Stimulated activated CD8-positive, alpha-beta memory T cell treated with anti-CD3 and anti-CD28 coated beads, Interleukin-4, amount 100 ng/mL, for 4 hours (primary cell): ENCODE measurements around the gene EXOSC3.
"Not testable (repeated sequence)": the region's sequence is repeated elsewhere in the genome, so short reads cannot be mapped to it uniquely, and the experiment has no call there.

Source experiments
- DNase-seq, 2 donors: peaks; one replicate each; pipeline ENCODE4 v3.0.0-alpha.2; 2020; ENCODE audit warnings: low read depth in 2 of 2, low spot score in 1 of 2

EXOSC3 gene

GRCh38 chr9:37776328-37776727, 8.5 kb downstream of the EXOSC3 start:
- no peak for DNase-seq

DNA sequence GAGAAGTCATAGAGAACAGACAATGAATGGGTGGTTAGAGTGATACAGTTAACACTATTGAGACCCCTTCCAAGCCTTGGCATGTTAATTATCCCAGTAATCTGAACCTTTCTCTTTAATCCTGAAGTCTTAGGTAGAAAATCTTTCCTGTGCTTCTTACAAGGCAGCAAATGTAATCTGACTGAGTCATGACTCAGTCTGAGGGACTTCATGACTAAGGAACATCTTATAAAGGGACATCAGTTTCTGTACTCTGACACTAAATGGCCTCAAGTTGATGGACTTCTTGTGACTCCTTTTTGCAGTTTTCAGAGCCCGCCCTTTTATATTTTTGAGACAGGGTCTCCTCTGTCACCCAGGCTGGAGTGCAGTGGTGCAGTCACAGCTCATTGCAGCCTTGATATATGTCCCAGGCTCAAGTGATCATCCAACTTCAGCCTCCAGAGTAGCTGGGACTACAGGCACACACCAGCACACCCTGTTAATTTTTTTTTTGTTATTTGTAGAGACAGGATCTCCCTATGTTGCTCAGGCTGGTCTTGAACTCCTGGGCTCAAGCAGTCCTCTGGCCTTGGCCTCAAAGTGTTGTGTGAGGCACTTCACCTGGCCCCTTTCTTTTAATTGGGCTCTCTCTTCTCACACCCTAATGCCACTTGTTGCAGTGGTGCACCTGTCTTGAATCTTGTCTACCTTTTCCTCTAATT, 9.5 kb downstream of the EXOSC3 start:
- DNase-seq = no peak

GRCh38 chr9:37769995-37770394, 14.9 kb downstream of the EXOSC3 start:
- no peak for DNase-seq

DNA sequence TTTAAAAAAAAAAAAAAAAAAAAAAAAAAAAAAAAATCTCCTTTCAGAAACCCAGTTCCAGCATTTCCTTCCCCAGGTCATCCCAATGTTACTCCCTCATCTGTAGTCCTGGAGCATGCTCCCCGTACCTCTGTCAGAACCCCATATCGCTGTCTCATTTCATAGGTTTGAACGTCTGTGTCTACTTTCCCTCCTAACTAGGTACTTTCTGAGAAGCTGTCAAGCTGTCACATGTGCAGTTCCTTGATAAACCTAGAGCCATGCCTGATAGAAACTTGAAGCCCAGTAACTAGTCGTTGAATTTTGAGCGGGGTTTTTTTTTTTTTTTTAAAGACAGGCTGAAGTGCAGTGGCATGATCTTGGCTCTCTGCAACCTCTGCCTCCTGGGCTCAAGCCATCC, 15.6 kb downstream of the EXOSC3 start:
- DNase-seq = no peak

DNA sequence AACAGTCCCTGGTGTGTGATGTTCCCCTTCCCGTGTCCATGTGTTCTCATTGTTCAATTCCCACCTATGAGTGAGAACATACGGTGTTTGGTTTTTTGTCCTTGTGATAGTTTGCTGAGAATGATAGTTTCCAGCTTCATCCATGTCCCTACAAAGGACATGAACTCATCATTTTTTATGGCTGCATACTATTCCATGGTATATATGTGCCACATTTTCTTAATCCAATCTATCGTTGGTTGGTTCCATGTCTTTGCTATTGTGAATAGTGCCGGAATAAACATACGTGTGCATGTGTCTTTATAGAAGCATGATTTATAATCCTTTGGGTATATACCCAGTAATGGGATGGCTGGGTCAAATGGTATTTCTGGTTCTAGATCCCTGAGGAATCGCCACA, 19.6 kb downstream of the EXOSC3 start:
- not testable (repeated sequence) for DNase-seq

GRCh38 chr9:37761511-37761910, 23.4 kb downstream of the EXOSC3 start:
- no peak for DNase-seq

DNA sequence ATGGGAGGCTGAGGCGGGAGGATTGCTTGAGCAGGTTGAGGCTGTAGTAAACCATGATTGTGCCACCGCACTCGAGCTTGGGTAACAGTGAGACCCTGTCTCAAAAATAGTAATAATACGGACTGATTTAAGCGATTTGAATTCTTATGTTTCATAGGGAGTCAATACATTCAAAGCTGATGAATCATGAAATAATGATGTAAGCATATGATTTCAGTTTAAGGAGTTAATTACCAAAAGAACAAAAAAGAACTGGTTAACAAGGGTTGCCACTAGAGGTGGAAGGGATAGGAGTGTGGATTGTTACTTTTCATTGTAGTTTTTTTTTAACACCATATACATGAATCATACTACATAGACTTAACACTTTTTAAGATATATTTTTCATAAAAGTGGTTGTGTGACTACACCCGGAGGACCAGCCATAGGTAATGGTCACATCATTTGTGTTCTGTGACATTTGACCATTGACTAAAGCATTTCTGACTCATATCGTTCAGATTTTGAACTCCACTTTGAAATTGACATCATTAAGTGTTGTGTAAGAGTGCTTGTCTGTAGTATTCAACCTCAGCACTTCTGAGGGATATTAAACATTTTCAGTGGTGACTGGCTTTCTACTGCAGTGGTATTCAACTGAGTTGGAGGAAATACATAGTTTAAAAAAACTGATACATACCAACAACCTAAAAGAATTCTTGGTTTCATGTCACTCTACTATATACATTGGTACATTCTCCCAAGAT, 24.3 kb downstream of the EXOSC3 start:
- no peak for DNase-seq

- no peak for DNase-seq
These were observed 26.1 kb downstream of the EXOSC3 start for GRCh38 chr9:37758747-37759146.

DNA sequence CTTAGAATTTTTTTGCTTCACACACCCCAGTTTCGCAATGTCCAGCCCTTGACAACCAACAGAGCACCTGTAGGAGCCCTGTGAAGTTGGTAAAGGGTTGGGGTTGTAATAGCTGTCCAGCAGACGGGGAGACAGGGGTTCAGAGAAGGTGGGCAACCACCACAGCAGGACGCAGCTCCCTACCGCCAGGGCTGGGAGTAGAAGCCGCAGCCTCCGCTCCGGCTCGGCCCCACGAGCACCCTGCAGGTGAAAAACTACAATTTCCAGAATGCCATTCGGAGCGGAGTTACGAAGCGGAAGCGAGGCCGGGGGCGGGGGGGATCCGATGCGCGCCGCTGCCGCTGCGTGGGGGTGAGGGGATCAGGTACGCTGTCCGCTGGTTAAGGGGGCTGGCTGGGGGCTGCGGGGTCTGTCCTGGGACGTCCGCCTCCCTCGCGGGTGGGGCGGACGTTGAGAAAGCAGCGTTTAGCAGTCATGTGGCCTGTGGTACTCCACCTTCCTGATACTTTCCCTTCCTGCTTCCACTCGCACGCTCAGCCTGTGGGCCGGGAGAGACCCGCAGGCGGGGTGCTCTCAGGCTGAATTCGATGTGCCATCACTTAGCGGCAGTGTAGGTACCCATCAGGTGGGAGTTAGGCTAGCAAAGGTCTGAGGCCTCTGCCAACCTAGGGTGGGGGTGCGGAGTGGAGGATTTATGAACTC, 31.2 kb downstream of the EXOSC3 start, which contains the start of gene TRMT10B:
TRMT10B (plus strand) TSS at position 317 of the 702 bp plus-strand sequence. CDS start 8,127 bp downstream, outside the sequence.
- peak; percentile 41 to 59 for DNase-seq

GRCh38 chr9:37752642-37753488, 32.0 kb downstream of the EXOSC3 start:
- no peak for DNase-seq

GRCh38 chr9:37752112-37752511, 32.8 kb downstream of the EXOSC3 start:
- DNase-seq = not testable (repeated sequence)

DNA sequence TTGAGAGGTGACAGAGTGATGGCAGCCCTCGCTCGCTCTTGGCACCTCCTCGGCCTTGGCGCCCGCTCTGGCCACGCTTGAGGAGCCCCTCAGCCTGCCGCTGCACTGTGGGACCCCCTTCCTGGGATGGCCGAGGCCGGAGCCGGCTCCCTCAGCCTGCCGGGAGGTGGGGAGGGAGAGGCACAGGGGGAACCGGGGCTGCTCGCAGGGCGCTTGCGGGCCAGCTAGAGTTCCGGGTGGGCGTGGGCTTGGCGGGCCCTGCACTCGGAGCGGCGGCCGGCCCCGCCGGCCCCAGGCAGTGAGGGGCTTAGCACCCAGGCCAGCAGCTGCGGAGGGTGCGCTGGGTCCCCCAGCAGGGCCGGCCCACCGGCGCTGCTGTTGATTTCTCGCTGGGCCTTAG, 33.2 kb downstream of the EXOSC3 start:
- not testable (repeated sequence) for DNase-seq

DNA sequence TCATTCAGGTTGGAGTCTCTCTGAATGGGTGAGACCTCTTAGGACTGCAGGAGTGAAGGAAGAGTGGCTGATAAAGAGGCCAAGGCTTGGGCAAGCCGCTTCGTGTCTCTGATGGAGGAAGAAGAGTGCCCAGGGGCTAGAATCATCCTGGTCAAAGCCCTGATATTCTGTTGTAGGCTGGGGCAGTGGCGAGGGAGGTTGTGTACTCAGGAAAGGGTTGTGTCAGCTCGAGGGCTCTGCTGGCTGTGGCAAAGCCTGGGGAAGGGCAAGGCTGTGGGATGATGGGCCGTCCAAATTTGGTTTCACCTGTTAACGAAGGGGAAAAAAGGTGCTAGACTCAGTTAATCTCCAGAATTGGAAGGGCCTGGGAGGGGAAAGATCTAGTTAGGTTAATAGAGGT, 33.7 kb downstream of the EXOSC3 start:
- no peak for DNase-seq

GRCh38 chr9:37749129-37749528, 35.7 kb downstream of the EXOSC3 start:
- DNase-seq = no peak

DNA sequence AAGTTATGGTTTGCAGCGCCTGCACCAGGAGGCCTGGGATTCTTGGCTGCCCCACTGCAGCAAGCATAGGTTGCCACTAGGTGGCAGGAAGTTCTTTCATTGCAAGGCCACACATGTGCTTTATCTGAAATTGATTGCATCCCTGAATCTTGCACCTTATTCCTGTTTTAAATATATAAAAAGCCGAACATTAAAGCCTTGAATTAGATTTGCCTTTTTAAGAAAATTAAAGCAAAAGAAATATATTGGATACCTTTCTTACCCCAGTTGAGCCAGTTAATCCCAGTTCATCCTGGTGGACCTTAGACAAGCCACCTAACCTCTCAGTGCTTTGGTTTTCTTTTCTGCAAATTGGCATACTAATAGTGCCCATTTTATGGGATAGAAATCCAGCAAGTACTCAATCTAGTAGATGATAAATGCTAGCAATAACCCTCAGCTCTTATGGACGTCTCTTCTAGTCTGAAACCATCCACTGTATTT, 37.6 kb downstream of the EXOSC3 start:
- peak in 1 of 2 donors; percentile 3 for DNase-seq

GRCh38 chr9:37746448-37747270, 38.2 kb downstream of the EXOSC3 start:
- no peak for DNase-seq

- DNase-seq = no peak
These were observed 38.9 kb downstream of the EXOSC3 start for GRCh38 chr9:37745970-37746369.

DNA sequence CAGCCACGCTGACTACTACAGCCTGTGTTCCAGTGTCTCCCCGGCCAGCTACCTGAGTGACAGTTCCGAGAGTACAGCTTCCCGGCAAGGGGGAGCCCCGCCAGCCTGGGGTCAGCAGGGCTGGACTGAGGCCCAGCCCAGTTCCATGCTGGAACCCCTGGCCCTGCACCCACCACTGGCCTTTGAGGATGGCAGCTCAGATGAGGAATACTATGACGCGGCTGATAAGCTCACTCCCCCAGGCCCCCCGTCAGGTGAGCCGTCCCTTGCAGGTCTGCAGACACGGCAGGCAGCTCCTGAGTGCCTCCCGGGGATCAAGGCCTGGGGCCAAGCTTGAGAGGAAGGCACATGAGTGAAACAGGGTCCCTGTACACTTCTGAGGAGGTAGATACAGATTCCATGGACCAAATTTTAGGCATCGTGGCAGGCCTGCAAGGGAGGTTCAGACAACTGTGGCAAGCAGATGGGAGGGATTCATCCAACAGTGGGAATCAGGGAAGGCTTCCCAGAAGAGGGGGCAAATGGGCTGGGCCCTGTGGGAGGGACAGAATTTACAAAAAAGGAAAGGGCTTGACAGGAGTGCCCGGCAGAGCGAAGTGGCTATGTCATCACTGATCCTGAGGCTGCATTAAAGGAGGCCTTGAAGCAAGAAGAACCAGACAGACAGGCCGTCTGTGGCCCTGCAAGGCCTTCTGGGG, 44.1 kb downstream of the EXOSC3 start:
- DNase-seq = no peak

DNA sequence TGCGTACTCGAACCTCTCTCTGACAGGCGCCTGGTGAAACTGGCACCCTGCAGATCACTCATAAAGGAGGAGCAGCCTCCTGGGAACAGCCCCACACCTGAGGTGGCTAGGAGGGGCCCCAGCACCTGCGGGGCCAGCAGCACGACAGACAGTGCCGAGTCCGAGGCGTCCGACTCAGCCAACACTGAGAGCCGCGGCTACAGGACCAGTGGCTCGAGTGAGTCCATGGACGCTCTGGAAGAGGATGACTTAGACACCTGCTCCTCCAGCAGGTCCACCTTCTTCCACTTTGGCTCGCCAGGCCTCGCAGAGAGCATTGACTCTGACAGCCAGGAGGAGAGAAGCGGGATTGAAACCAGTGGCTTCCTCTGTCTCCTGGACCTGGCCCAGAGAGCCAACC, 44.7 kb downstream of the EXOSC3 start:
- DNase-seq = no peak
